SK-N-SH (cell line): ENCODE results near the gene SPACA9. TPM values are rescaled to one million over a fixed set of nuclear protein-coding genes. Genes with fewer than 3 reads are reported as not detected.

ENCODE experiments used
- CTCF ChIA-PET: fragments of 300-600, 350-600 bp; formaldehyde crosslinking; extraction: SDS; loops from one replicate; lab custom pipeline; 2021; lab: Yijun Ruan, JAX
- POLR2A ChIA-PET: fragments of 350-600 bp; sonication (Branson Sonifier 250); formaldehyde crosslinking; extraction: SDS; loops from one replicate; lab custom pipeline; 2020; ENCODE audit warnings: antibody characterized with exemption, inconsistent platforms; lab: Yijun Ruan, JAX
- DNase-seq: peaks from one replicate; pipeline ENCODE4 v3.0.0; 2012
- H2AFZ ChIP-seq: fragments of 200-600 bp; sonication (generic); 2 replicates; pipeline ENCODE4 v1.8.1; 2016; ENCODE audit warnings: antibody characterized with exemption, mild to moderate bottlenecking, low read depth
- H3F3A ChIP-seq: fragments of 200-600 bp; sonication (generic); replicated peaks from 2 replicates; pipeline ENCODE3; 2016; ENCODE audit warnings: antibody characterized with exemption, mild to moderate bottlenecking; ENCODE audit not compliant: insufficient read depth
- H3K27ac ChIP-seq, 2 experiments: fragments of 200-500 bp in 1 of 2; fragments of 200-600 bp in 1 of 2; sonication (Bioruptor generic) in 1 of 2; sonication (generic), shearing (Covaris generic) in 1 of 2; 2 replicates each; pipeline versions ENCODE4 v1.5.1 to v1.6.1; 2014 to 2016; ENCODE audit warnings: low read depth in 2 of 2, inconsistent platforms in 1 of 2, low read length in 1 of 2, mild to moderate bottlenecking in 1 of 2, mixed read lengths in 1 of 2
- H3K27me3 ChIP-seq: fragments of 200-600 bp; sonication (generic), shearing (Covaris generic); 2 replicates; pipeline ENCODE4 v1.6.1; 2016; ENCODE audit warnings: mixed run types; ENCODE audit not compliant: insufficient read depth
- H3K36me3 ChIP-seq, 2 experiments: fragments of 200-500 bp in 1 of 2; fragments of 200-600 bp in 1 of 2; sonication (Bioruptor generic) in 1 of 2; sonication (generic) in 1 of 2; replicated peaks in 1 of 2; 2 replicates each; pipeline versions ENCODE3 to v1.5.1; 2014 to 2016; ENCODE audit warnings: low read length in 1 of 2, mild to moderate bottlenecking in 1 of 2; ENCODE audit not compliant: insufficient read depth in 2 of 2, control insufficient read depth in 1 of 2
- H3K4me1 ChIP-seq, 2 experiments: fragments of 200-500 bp in 1 of 2; fragments of 200-600 bp in 1 of 2; sonication (Bioruptor generic) in 1 of 2; sonication (generic), shearing (Covaris generic) in 1 of 2; 2 replicates each; pipeline versions ENCODE4 v1.5.1 to v1.6.1; 2014 to 2016; ENCODE audit warnings: low read depth in 1 of 2, low read length in 1 of 2, mixed run types in 1 of 2; ENCODE audit not compliant: insufficient read depth in 2 of 2, control insufficient read depth in 1 of 2
- H3K4me2 ChIP-seq: fragments of 200-600 bp; sonication (generic), shearing (Covaris generic); 2 replicates; pipeline ENCODE4 v1.6.1; 2017; ENCODE audit warnings: mixed run types
- H3K4me3 ChIP-seq, 2 experiments: fragments of 200-500 bp in 1 of 2; fragments of 200-600 bp in 1 of 2; sonication (Bioruptor generic) in 1 of 2; sonication (generic), shearing (Covaris generic) in 1 of 2; 2 replicates each; pipeline versions ENCODE4 v1.5.1 to v1.8.1; 2014 to 2016; ENCODE audit warnings: low read depth in 2 of 2, inconsistent platforms in 1 of 2, low read length in 1 of 2, mild to moderate bottlenecking in 1 of 2, mixed read lengths in 1 of 2, moderate library complexity in 1 of 2
- H3K79me2 ChIP-seq: fragments of 200-600 bp; sonication (generic); 2 replicates; pipeline ENCODE4 v1.8.1; 2017; ENCODE audit warnings: mild to moderate bottlenecking; ENCODE audit not compliant: insufficient read depth
- H3K9ac ChIP-seq: fragments of 200-600 bp; sonication (generic); 2 replicates; pipeline ENCODE4 v1.6.1; 2017; ENCODE audit warnings: mixed run types
- H3K9me2 ChIP-seq: fragments of 200-600 bp; sonication (generic); 2 replicates; pipeline ENCODE4 v1.6.1; 2017; ENCODE audit warnings: mixed run types
- H3K9me3 ChIP-seq: fragments of 200-600 bp; sonication (generic); 2 replicates; pipeline ENCODE4 v1.6.1; 2017; ENCODE audit warnings: mixed run types, mild to moderate bottlenecking, moderate library complexity
- H4K20me1 ChIP-seq: fragments of 200-600 bp; sonication (generic); 2 replicates; pipeline ENCODE4 v1.6.1; 2017; ENCODE audit warnings: mild to moderate bottlenecking, mixed run types; ENCODE audit not compliant: insufficient read depth
- CTCF ChIP-seq: fragments of 200-600 bp; sonication (generic); IDR thresholded peaks from 2 replicates; pipeline ENCODE4 v1.6.1; 2017; ENCODE audit warnings: antibody characterized with exemption, mild to moderate bottlenecking, moderate library complexity
- EP300 ChIP-seq, 2 experiments: IDR thresholded peaks; 2 replicates each; pipeline versions ENCODE4 v1.4.0 to v1.6.1; 2012; ENCODE audit warnings: borderline replicate concordance in 1 of 2, low read depth in 1 of 2, low read length in 1 of 2
- GATA2 ChIP-seq: sonication (generic); formaldehyde crosslinking; IDR thresholded peaks from 2 replicates; pipeline ENCODE4 v1.5.0; 2020; ENCODE audit warnings: mild to moderate bottlenecking, missing genetic modification reagents
- IRF3 ChIP-seq: fragments of 150-350 bp; IDR thresholded peaks from 2 replicates; pipeline ENCODE4 v1.6.1; 2016; ENCODE audit warnings: mild to moderate bottlenecking, low read depth, low read length
- NFIC ChIP-seq: IDR thresholded peaks from 2 replicates; pipeline ENCODE4 v1.4.0; 2012; ENCODE audit warnings: borderline replicate concordance
- NRF1 ChIP-seq: IDR thresholded peaks from 2 replicates; pipeline ENCODE4 v1.6.1; 2012; ENCODE audit warnings: low read depth, mild to moderate bottlenecking, low read length
- PBX3 ChIP-seq: IDR thresholded peaks from 2 replicates; pipeline ENCODE4; 2012
- RAD21 ChIP-seq: IDR thresholded peaks from 2 replicates; pipeline ENCODE4 v1.6.1; 2012; ENCODE audit warnings: mild to moderate bottlenecking, low read length
- RCOR1 ChIP-seq: fragments of 150-350 bp; IDR thresholded peaks from 2 replicates; pipeline ENCODE4 v1.6.1; 2017; ENCODE audit warnings: antibody characterized with exemption, low read length
- RXRA ChIP-seq: IDR thresholded peaks from 2 replicates; pipeline ENCODE4 v1.4.0; 2012; ENCODE audit warnings: low read depth, mild to moderate bottlenecking, borderline replicate concordance
- WGBS: methylation state at CpG from one replicate; pipeline ENCODE4 v1.1.6; 2017; ENCODE audit warnings: low lambda C conversion rate; 5-methylcytosine and 5-hydroxymethylcytosine counted together
- polyA plus RNA-seq, 3 experiments: library from polyadenylated mRNA; depleted of rRNA; stranded (reverse); fragments of >200 nt; gene quantifications; 2 replicates each; pipeline ENCODE4 v1.2.3, GENCODE V29; 2012
- TF ChIP-seq, protein P1 (sequence below): IDR thresholded peaks from 2 replicates; pipeline ENCODE4 v1.4.0; 2012; ENCODE audit warnings: low read depth, borderline replicate concordance
- TF ChIP-seq, protein P2 (sequence below): IDR thresholded peaks from 2 replicates; pipeline ENCODE4 v1.4.0; 2012; ENCODE audit warnings: low read depth, borderline replicate concordance

SPACA9 gene
- polyA plus RNA-seq, 1 of the 3 experiments (the other 2 are of a cell fraction), result 9.8 TPM

DNA sequence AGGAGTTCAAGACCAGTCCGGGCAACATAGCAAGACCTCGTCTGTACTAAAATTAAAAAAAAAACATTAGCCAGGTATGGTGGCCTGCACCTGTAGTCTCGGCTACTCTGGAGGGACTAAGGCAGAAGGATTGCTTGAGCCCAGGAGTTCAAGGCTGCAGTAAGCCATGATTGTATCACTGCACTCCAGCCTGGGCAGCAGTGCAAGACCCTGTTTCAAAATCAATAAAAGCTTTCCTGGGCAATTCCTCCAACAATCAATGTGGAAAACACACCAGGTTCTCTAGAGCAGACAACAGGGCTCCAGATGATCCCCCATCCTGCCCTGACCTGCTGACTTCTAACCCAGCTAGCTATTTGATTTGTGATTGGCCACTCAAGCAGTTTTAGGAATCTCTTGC is 1.8 kb upstream of the SPACA9 start:
- Histone ChIP-seq H2AFZ (no peak overlapping the region), H3K27ac (no peak overlapping the region), H3K27me3 (no peaks in the 10 kb centered on the region)
- TF ChIP-seq PBX3, result no peak
- TF ChIP-seq NRF1, result no peak
- TF ChIP-seq RXRA, result no peak
- TF ChIP-seq GATA2 (CRISPR knock-in tag), result no peak
- TF ChIP-seq, protein P1, sequence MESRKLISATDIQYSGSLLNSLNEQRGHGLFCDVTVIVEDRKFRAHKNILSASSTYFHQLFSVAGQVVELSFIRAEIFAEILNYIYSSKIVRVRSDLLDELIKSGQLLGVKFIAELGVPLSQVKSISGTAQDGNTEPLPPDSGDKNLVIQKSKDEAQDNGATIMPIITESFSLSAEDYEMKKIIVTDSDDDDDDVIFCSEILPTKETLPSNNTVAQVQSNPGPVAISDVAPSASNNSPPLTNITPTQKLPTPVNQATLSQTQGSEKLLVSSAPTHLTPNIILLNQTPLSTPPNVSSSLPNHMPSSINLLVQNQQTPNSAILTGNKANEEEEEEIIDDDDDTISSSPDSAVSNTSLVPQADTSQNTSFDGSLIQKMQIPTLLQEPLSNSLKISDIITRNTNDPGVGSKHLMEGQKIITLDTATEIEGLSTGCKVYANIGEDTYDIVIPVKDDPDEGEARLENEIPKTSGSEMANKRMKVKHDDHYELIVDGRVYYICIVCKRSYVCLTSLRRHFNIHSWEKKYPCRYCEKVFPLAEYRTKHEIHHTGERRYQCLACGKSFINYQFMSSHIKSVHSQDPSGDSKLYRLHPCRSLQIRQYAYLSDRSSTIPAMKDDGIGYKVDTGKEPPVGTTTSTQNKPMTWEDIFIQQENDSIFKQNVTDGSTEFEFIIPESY, result no peak
- no peak for TF ChIP-seq NFIC
- no peak for TF ChIP-seq EP300 (IDR thresholded peaks at IDR 0.05; ENCODE audit: borderline replicate concordance in 1 of 2, low read depth in 1 of 2, low read length in 1 of 2)
- no peak for TF ChIP-seq CTCF
- no peak for TF ChIP-seq RAD21
- TF ChIP-seq RCOR1, result no peak
- TF ChIP-seq, protein P2, sequence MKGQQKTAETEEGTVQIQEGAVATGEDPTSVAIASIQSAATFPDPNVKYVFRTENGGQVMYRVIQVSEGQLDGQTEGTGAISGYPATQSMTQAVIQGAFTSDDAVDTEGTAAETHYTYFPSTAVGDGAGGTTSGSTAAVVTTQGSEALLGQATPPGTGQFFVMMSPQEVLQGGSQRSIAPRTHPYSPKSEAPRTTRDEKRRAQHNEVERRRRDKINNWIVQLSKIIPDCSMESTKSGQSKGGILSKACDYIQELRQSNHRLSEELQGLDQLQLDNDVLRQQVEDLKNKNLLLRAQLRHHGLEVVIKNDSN, result no peak
- TF ChIP-seq IRF3, result no peak
- TF ChIP-seq, all 33 proteins: peak for 0
- no peaks in the 10 kb centered on the region; the same call in 1 of the 2 replicates for H3K79me2 ChIP-seq
- WGBS, result 71% methylated on average over 3 of the region's 3 CpGs
- no peak overlapping the region for H3K4me2 ChIP-seq
- CTCF ChIA-PET, result interaction anchor here (1.1 to 1.3 kb wide), 3 partner anchors 9 to 60 kb away, joined by 3 to 5 read pairs (median 3); no protein-coding TSS in a partner anchor
- no peak overlapping the region for H3K9ac ChIP-seq
- H3K9me2 ChIP-seq, result no peaks in the 10 kb centered on the region
- H3K9me3 ChIP-seq, result no peaks in the 10 kb centered on the region
- DNase-seq, result no peak
- no peak overlapping the region for H3K4me3 ChIP-seq
- POLR2A ChIA-PET, result no interaction called here
- H4K20me1 ChIP-seq, result no peaks in the 10 kb centered on the region
- H3F3A ChIP-seq, result no peaks in the 10 kb centered on the region
- peaks cover 0 to 7% of the 10 kb centered on the region in 2 experiments; a peak in 1 of 4 replicates for H3K4me1 ChIP-seq
- H3K36me3 ChIP-seq, result no peaks in the 10 kb centered on the region
